GM18511 (cell line): Measurements from ENCODE around the gene CEP44.
"Not testable (repeated sequence)": the region's sequence is repeated elsewhere in the genome, so short reads cannot be mapped to it uniquely, and the experiment has no call there.

ENCODE experiments used
- ATAC-seq: cut with Tn5 transposase; IDR thresholded peaks from one replicate; pipeline ENCODE4 v1.9.1; 2021; ENCODE audit warnings: mild to moderate bottlenecking, moderate library complexity; ENCODE audit not compliant: unreplicated experiment

The CEP44 gene

GRCh38 chr4:174283507-174284471 lies at the start of gene CEP44, which contains the start of gene FBXO8:
CEP44 (plus strand) TSS chr4:174283911; CDS start chr4:174299122, 15,211 bp downstream.
FBXO8 (minus strand) TSS chr4:174283667; CDS start chr4:174263092, 20,575 bp downstream.
- peak; percentile 76 for ATAC-seq

- no peak for ATAC-seq
These were observed 47.4 kb upstream of the CEP44 start for GRCh38 chr4:174236359-174236758.

GRCh38 chr4:174241162-174241561 lies 42.5 kb upstream of the CEP44 start:
- peak; percentile 55 for ATAC-seq

GRCh38 chr4:174244441-174244840 lies 39.3 kb upstream of the CEP44 start:
- ATAC-seq = peak; percentile 68

- ATAC-seq = no peak
These were observed 38.0 kb upstream of the CEP44 start for GRCh38 chr4:174245714-174246113.

- no peak for ATAC-seq
These were observed 35.3 kb upstream of the CEP44 start for GRCh38 chr4:174248407-174248806.

GRCh38 chr4:174252412-174252811 lies 31.3 kb upstream of the CEP44 start:
- no peak for ATAC-seq

- ATAC-seq = no peak
These were observed 29.1 kb upstream of the CEP44 start for GRCh38 chr4:174254613-174255012.

DNA sequence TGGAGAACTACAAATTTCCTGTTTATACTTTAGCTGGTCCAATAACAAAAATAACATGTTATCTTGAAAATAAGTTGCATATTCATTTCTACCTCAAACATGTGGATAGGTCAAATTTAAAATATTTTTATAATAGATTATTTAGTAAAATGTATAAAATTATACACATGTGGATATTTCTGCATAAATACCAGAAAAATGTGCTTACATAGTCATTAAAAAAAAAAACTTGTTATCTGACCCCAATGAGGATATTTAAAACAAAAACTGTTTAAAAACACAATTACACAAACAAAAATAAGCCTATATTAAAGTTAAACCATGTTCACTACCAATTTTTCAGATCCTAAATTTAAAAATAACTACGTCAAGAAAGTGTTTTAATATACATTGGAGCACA lies 28.3 kb upstream of the CEP44 start:
- ATAC-seq = no peak

- no peak for ATAC-seq
These were observed 27.9 kb upstream of the CEP44 start for GRCh38 chr4:174255786-174256185.

- no peak for ATAC-seq
These were observed 27.4 kb upstream of the CEP44 start for GRCh38 chr4:174256277-174256713.

DNA sequence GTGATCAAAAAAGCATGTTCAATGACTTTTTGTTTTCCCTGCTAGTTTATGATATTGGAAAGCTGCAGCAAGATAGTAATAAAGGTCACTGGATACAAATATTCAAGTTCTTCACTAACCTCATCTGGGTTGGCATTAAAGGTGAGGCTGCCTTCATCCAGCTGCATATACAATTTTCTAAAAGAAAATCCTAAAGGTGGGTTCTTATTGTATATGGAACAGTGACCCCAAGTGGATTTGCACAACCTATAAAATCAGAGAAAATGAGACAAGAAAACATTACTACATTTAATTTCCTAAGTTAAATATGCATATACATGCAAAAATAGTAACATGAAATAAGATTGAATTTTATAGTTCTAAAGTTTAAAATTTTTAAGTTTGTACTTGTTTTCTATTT lies 24.1 kb upstream of the CEP44 start:
- ATAC-seq = peak; percentile 20

DNA sequence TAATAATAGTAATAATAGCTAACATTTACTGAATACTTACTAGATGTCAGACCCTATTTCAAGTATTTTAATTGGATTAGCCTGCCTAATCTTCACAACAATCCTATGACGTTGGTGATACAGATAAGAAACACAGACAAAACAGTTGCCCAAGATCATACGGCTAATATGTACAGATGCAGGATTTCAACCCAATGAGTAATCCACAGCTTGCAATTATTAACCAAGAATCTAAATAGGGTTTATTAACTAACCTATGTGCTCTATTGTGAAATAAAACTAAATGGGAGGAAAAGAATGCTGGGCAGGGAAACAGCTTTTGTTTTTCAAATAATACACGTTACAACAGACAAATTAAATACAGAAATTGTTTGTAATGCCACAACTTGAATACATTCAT lies 23.6 kb upstream of the CEP44 start:
- peak; percentile 80 for ATAC-seq

DNA sequence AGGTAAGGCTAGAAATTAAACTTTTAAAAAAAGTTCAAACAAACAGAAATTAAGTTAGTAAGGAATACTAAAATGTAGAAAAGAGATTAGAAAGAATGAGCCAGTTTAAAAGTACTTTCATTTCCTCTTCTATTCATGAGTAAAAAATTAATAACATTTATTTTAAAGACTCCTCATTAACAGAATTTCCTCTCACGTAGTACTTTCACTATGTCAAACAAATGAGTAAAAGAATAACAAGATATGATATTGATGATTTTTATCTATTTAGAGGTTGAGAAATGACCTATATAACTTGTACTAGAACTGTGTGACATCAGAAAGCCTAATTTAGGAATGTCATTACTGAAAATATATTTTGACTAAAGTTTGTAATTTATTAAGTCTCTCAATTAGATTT lies 22.3 kb upstream of the CEP44 start:
- not testable (repeated sequence) for ATAC-seq

GRCh38 chr4:174262624-174263444 lies 20.9 kb upstream of the CEP44 start:
- no peak for ATAC-seq

DNA sequence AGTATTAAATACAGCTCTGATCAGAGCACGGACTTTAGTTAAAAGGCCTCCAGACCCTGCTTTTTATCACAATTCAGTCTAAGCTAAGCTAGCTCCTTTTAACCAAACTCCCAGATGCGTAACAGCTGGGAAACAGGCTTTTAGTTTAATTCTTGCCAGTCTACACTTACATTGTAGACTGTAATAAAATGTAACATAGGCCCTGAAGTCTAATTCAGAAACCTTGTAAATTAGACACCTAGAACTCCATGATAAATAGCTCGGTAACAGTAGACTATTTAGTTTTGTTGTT lies 20.3 kb upstream of the CEP44 start:
- no peak for ATAC-seq

GRCh38 chr4:174265916-174266315 lies 17.8 kb upstream of the CEP44 start:
- peak; percentile 73 for ATAC-seq

DNA sequence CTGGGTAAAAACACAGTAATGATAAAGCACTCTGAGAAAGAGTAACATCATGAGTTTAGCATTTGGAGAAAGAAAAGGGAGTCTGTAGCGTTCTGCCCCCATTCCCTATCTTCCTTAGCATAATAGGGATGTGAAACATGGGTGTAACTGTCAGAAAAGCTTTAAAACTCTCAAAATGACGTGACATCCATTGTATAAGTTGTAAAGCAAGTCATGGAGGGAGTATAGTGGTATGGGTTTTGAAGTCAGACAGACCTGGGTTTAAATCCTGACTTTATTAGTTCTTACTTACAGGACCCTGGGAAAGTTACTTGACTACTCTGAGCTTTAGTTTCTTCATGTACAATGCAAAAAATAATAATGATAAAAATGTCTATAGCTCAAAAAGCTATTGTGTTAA lies 17.3 kb upstream of the CEP44 start:
- ATAC-seq = peak; percentile 42

- no peak for ATAC-seq
These were observed 9.8 kb upstream of the CEP44 start for GRCh38 chr4:174273930-174274329.

DNA sequence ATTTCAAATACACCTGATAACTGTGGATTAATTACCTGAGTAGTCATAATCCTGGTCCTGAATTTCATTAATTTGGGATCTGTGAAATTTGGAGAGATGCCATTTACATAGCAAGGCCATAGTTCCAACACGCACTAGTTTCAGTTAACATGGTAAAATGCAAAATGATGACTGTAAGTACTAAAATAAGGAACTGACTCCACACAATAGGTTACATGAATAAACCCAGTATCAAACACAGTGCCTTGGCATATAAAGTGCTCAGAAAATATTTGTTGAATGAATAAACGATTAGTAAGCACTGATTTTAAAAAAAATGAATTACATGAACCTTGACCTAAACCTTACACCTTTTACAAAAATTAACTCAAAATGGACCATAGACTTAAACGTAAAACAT lies 9.3 kb upstream of the CEP44 start:
- no peak for ATAC-seq

DNA sequence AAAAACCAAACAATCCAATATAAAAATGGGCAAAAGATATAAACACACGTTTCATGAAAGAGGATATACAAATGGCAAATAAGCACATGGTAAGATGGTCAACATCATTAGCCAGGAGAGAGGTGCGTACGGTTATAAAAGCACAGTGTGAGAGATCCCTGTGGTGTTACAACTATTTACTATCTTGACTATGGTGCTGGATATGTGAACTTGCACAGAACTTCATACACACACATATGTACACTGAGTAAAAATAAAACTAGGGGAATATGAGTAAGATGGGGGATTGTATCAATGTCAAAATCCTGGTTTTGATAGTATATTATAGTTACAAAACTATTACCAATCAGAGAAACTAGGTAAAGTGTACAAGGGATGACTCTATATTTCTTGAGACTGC lies 8.6 kb upstream of the CEP44 start:
- no peak for ATAC-seq

- no peak for ATAC-seq
These were observed 6.3 kb upstream of the CEP44 start for GRCh38 chr4:174277433-174277832.
